Pons (tissue), 1 donor: ENCODE measurements around the gene SMTN.
"Not testable (repeated sequence)": the region's sequence is repeated elsewhere in the genome, so short reads cannot be mapped to it uniquely, and the experiment has no call there.

Experiments
- DNase-seq: peaks from one replicate; pipeline ENCODE4 v3.0.0-alpha.2; 2016; ENCODE audit warnings: low spot score

The SMTN gene

DNA sequence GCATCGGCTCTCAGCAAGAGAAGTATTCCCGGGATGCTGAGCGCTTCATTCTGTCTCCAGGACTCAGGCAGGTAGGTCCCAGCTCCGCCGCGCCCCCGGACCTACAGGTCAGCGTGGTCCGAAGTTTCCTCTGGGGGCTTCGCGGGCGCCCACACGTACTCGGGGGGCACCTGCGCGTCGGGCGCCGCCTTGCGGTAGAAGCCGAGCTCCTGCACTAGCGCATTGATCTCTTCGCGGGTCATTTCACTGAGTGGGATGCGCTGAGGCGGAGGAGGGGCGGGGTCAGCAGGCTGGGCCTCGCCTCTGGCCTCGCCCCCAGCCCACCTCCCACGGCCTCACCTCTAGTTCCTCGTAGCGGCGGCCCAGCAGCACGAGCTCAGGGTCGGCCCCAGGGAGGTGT is 23.8 kb downstream of the SMTN start:
- DNase-seq, result no peak

- no peak for DNase-seq
Observed at GRCh38 chr22:31105282-31105929, 24.3 kb downstream of the SMTN start.

GRCh38 chr22:31106001-31106571 is 25.0 kb downstream of the SMTN start:
- DNase-seq, result no peak

GRCh38 chr22:31106731-31107177 is 25.6 kb downstream of the SMTN start:
- no peak for DNase-seq

DNA sequence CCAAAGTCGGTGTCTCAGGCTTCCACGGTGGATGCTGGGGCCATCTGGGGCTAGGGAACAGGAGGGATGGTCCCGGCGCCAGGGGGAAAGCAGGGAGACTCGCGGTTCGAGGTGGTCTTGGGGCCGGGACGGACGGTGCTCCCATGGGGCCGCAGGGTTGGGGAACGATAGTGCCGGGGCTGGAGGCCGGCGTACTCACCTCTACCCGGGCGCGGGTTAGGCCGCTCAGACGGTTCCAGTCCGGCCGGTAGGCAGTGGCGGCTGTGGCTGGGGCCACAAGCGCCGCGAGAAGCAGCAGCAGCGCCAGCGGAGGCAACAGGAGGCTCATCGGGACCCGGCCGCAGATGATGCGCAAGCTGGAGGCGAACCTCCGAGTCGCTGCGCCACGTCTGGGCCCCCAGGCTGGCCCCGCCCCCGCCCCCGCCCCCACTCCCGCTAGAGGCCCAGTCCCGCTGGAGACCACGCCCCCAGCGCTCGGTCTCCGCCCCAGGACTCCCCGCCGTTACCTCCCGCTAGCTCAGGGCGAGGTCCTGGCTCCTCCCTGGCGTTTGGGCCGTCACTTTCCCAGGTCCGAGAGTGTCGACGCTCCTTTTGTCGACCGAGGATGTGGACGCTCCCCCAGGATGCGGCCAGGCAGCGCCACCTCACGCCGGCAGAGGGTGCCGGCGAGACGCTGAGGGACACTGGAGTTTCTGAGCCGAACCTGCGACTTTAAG is 26.2 kb downstream of the SMTN start, which contains the start of gene SELENOM:
Gene SELENOM (minus strand): TSS at position 391 of the 716 bp plus-strand sequence. CDS start 63 bp downstream, at position 328.
- peak; percentile 94 for DNase-seq

- DNase-seq, result no peak
Observed at GRCh38 chr22:31107894-31108218, 26.7 kb downstream of the SMTN start.

DNA sequence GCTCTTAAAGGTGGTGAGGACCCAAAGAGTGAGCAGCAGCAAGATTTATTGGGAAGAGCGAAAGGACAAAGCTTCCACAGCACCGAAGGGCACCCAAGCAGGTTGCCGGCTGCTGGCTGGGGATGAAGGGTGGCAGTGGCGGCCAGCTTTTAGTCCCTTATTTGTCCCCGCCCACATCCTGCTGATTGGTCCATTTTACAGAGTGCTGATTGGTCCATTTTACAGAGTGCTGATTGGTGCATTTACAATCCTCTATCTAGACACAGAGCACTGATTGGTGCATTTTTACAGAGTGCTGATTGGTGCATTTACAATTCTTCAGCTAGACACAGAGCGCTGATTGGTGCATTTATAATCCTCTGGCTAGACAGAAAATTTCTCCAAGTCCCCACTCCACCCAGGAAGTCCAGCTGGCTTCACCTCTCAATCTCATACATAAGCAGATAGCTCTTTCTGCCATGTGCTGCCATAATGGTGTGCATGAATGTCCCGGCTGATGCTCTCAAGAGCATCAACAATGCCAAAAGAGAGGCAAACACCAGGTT is 31.5 kb downstream of the SMTN start:
- DNase-seq, result not testable (repeated sequence)

DNA sequence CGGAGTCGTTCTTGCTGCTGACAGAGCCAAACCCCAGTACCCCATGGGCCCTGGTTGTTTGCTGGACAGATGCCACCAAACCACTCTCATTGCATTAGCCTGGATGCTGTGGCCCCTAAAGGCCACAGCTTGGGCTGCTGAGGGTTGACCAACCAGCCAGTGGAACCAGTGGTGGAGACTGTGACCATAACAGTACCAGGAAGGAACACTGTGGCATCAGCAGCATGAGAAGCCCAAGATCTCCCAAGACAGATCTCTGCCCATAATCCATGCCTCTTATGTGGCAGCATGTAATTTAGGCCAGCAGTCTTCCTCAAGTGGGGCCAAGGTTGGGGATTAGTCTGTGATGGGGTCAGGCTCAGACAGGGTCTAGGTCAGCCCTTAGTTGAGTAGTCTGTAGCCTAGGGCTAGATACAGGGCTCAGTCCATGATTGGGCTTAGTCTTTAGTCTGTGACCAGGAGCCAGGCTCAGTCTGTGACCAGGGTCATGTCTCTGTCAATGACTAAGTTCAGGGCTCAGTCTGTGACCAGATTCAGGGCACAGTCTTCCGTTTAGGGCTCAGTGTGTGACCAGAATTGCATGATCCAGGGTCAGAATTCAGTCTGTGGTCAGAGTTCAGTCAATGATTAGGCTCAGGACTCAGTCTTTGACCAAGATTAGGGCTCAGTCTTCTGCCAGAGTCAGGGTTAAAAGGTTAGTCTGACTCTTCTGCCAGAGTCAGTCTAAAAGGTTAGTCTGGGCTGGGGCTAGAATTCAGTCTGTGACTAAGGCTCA is 37.1 kb downstream of the SMTN start:
- DNase-seq, result no peak

DNA sequence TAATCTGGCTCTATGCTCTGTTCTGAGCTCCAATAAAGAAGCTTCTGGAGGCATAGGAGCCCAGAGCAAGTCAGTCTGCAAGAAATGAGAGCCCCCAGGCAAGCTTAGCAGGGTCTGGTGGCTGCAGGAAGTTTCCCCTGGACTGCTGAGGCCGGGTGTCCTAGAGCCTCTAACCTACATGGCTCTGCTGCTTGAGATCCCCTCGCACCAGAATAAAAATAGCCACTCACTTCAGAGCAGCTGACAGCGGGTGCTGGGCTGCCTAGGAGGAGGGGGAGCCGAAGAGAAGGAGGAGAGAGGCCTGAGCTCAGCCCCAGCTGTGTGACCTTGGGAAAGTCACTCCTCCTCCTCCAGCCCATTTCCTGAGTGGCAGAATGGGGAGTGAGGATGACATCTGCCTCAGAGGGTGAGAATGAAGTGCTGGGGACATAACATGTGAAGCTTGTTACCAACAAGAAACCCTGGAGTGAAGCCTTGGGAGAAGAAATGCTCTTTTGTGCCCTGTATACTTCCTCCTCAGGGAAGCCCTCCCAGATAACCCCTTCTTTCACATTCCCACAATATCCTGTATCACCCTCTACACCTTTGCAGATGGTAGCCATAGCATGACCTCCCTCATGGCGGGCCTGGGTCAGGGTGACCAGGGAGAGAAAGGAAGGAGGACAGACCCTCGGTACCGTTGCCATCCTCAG is 38.1 kb downstream of the SMTN start:
- DNase-seq, result no peak

DNA sequence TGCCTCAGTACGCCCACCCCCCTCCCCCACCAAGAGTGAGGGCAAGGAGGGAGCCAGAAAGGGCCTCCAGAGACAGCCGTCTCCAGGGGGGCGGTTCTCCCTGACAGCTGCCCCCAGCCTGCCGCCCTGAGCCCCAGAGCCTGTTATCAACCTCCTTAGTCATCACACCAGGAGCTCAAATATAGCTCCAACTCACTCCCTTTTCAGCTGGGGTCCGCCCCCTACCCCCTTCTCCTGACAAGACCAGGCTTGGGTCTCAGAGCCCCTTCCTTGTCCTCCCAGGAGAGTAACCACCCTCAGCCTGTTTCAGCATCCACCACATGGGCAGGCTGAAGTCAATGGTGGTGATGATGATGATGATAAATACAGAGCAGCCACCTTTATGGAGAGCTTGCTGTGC is 39.1 kb downstream of the SMTN start:
- DNase-seq, result no peak

DNA sequence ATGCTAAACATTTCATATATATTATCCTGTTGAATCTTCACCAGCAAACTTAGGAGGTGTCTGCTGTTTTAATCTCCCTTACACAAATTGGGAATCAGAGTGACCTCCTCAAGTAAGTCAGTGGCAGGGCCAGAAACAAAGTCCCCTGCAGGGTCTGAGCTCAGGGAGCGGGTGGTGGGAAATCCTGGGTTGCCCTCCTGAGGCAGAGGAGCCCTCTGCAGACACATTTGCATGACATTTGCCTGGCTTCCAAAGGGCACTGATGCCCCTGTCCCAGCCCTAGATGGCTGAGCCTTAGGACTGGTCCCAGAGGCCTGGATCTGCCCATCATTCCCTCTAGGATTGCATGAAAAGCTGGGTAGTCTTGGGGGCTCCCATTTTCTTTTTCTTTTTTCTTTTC is 39.5 kb downstream of the SMTN start:
- no peak for DNase-seq

GRCh38 chr22:31121403-31121802 is 40.3 kb downstream of the SMTN start:
- DNase-seq, result no peak

DNA sequence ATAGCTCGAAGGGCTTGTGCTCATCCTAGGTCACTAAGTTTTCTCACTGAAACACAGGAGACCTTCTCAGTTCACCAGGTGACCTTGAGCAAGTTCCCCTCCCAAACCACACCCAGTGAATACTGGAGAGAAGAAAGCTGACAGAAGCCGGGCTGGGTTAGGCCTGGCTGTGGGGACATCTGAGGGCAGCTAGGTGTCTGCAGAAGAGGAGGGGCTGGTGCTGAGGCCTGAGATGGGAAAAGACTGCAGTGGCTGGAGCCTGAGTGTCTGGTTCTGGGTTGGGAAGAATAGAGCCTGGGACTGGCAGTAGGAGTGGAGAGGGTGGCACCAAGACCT is 41.0 kb downstream of the SMTN start:
- no peak for DNase-seq

DNA sequence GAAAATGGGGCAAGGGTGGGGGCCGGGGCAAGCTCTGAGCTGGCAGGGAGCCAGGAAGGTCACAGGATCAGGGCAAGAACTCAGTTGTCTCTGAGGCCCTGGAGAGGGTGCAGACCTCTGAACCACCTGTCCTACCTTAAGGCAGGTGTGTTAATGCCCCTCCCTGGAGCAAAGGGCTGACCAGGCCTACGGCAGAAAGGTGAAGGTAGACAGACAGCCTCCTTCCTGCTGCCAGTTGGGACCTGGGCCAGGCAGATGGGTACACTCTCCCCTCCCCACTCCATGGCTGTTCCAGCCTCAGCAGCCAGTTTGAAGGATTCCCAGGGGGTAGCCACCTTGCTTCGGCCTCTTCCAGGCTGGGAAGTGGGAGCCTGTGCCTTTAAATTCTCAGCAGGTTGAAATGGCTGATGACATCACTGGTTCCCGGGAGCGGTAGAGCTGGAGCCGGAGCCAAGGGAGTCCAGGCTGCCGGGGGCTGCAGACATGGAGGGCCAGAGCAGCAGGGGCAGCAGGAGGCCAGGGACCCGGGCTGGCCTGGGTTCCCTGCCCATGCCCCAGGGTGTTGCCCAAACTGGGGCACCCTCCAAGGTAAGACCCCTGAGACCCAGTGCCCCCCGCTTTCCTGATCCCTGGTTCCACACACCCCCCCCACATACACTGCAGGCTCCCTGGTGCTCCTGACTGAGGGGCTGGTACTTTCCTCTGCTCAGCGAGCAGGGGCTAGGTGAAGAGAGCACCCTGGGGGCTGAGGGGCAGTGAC is 41.6 kb downstream of the SMTN start, which contains the start of gene INPP5J:
Gene INPP5J (plus strand): TSS at position 435 of the 760 bp plus-strand sequence. CDS start 49 bp downstream, at position 484.
- DNase-seq, result peak; percentile 29

DNA sequence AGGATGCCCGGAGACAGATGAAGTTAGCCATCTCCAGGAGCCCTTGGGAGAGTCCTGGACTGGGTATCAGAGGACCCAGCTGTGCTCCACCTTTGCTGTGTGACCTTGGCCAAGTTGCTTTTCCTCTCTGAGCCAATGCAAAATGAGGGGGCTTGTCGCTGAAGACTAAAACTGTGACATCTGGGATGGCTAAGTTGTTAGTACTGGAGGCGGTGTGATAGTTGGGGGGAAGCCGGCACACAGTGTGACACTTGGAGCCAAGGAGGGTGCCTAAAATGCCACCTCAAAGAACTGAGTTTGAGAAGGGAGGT is 42.1 kb downstream of the SMTN start:
- no peak for DNase-seq

- no peak for DNase-seq
Observed at GRCh38 chr22:31124290-31124689, 43.2 kb downstream of the SMTN start.

- no peak for DNase-seq
Observed at GRCh38 chr22:31124811-31125465, 43.8 kb downstream of the SMTN start.

DNA sequence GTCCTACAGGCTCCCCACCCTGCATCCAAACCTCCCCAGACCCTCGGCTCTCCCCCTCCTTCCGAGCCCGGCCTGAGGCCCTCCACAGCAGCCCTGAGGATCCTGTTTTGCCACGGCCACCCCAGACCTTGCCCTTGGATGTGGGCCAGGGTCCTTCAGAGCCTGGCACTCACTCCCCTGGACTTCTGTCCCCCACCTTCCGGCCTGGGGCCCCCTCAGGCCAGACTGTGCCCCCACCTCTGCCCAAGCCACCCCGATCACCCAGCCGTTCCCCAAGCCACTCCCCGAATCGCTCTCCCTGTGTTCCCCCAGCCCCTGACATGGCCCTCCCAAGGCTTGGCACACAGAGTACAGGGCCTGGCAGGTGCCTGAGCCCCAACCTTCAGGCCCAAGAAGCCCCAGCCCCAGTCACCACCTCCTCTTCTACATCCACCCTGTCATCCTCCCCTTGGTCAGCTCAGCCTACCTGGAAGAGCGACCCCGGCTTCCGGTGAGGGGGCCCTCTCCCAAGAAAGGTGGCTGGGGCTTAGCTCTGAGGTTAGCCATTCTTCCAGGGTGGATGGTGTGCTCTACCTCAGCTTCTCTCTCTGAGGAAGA is 44.5 kb downstream of the SMTN start:
- no peak for DNase-seq

- DNase-seq, result no peak
Observed at GRCh38 chr22:31126128-31126868, 45.2 kb downstream of the SMTN start.

DNA sequence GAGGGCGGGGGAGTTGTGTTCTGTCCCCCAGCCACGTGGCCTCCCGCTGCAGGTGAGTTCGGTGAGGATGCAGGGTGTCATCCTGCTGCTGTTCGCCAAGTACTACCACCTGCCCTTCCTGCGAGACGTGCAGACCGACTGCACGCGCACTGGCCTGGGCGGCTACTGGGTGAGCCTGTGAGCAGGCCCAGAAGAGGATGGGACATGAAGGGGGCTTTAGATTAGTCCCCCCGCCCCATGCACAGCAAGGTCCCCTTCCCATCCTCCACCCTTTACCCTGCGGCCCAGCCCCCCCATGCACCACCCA is 45.7 kb downstream of the SMTN start:
- no peak for DNase-seq
